GM18505 (cell line): ENCODE measurements around the gene M1AP.
A peak's percentile ranks its signal among the peaks of the same experiment; 100 is the strongest.

Experiments
- ATAC-seq: cut with Tn5 transposase; IDR thresholded peaks from one replicate; pipeline ENCODE4 v1.9.1; 2021; ENCODE audit not compliant: unreplicated experiment
- POLR2A ChIP-seq: IDR thresholded peaks from 4 replicates; pipeline ENCODE4 v1.6.1; 2011; ENCODE audit warnings: borderline replicate concordance; ENCODE audit not compliant: insufficient read depth, insufficient read length; ENCODE audit errors: extremely low read depth

The M1AP gene

GRCh38 chr2:74510272-74510671, 137.9 kb downstream of the M1AP start:
- no peak for TF ChIP-seq POLR2A
- no peak for ATAC-seq

GRCh38 chr2:74507926-74508520, 140.1 kb downstream of the M1AP start:
- no peak for TF ChIP-seq POLR2A
- ATAC-seq, result peak; percentile 14
